SK-N-MC (cell line): Measurements from ENCODE around the gene IRF5.

Source experiments
- DNase-seq: peaks from one replicate; pipeline ENCODE4 v3.0.0-alpha.2; 2011; ENCODE audit warnings: low read depth, low spot score
- H3K27ac ChIP-seq: fragments of 200-600 bp; sonication (generic); 2 replicates; pipeline ENCODE4 v1.5.1; 2016; ENCODE audit warnings: mixed run types
- H3K36me3 ChIP-seq: fragments of 200-600 bp; sonication (generic); 2 replicates; pipeline ENCODE4 v1.6.1; 2017; ENCODE audit warnings: antibody characterized with exemption, low read length, mixed read lengths; ENCODE audit not compliant: insufficient read depth
- H3K4me3 ChIP-seq: fragments of 200-600 bp; sonication (generic); 2 replicates; pipeline ENCODE4 v1.5.1; 2016
- H3K9ac ChIP-seq: fragments of 200-600 bp; sonication (generic); 2 replicates; pipeline ENCODE4 v1.8.0; 2017; ENCODE audit warnings: mixed run types, mixed read lengths; ENCODE audit not compliant: insufficient read length
- H3K9me3 ChIP-seq: fragments of 200-600 bp; sonication (generic); 2 replicates; pipeline ENCODE4 v1.6.1; 2017; ENCODE audit warnings: low read depth, mild to moderate bottlenecking, antibody characterized with exemption, low read length, moderate library complexity, mixed read lengths
- EZH2 ChIP-seq: fragments of 200-600 bp; sonication (generic); IDR thresholded peaks from one replicate; pipeline ENCODE4 v1.6.1; 2017; ENCODE audit warnings: antibody characterized with exemption
- FOXP2 ChIP-seq: optimal IDR thresholded peaks from 2 replicates; pipeline ENCODE3; 2011; ENCODE audit warnings: mild to moderate bottlenecking, moderate library complexity; ENCODE audit not compliant: insufficient read depth; ENCODE audit errors: extremely low read length, control extremely low read depth
- POLR2AphosphoS5 ChIP-seq: IDR thresholded peaks from 2 replicates; pipeline ENCODE4 v1.6.1; 2012; ENCODE audit warnings: mild to moderate bottlenecking, low read depth, low read length, borderline replicate concordance

IRF5 gene

GRCh38 chr7:128948312-128948973 lies 10.7 kb downstream of the IRF5 start:
- no peak for DNase-seq
- TF ChIP-seq EZH2 (no peak), POLR2AphosphoS5 (no peak), FOXP2 (no peak)
- H3K9me3 ChIP-seq, result no peaks in the 10 kb centered on the region
- H3K27ac ChIP-seq, result no peak overlapping the region
- H3K4me3 ChIP-seq, result no peak overlapping the region
- no peak overlapping the region for H3K9ac ChIP-seq
- peaks cover 13% of the 10 kb centered on the region for H3K36me3 ChIP-seq

- H3K36me3 ChIP-seq, result peaks cover 21% of the 10 kb centered on the region
- no peak overlapping the region for H3K27ac ChIP-seq
- H3K9ac ChIP-seq, result no peak overlapping the region
- H3K4me3 ChIP-seq, result no peak overlapping the region
- DNase-seq, result no peak
- no peak for TF ChIP-seq POLR2AphosphoS5
- TF ChIP-seq FOXP2, result no peak
- no peak for TF ChIP-seq EZH2
- H3K9me3 ChIP-seq, result no peaks in the 10 kb centered on the region
These were observed 11.4 kb downstream of the IRF5 start for GRCh38 chr7:128948976-128949760.

GRCh38 chr7:128951296-128951695 lies 13.6 kb downstream of the IRF5 start:
- Histone ChIP-seq H3K36me3 (peaks cover 40% of the 10 kb centered on the region), H3K9ac (no peak overlapping the region), H3K27ac (no peak overlapping the region)

GRCh38 chr7:128954150-128954549 lies 16.4 kb downstream of the IRF5 start:
- Histone ChIP-seq H3K27ac (no peak overlapping the region), H3K36me3 (peaks cover 66% of the 10 kb centered on the region), H3K4me3 (no peak overlapping the region), H3K9ac (no peak overlapping the region), H3K9me3 (no peaks in the 10 kb centered on the region)
- TF ChIP-seq FOXP2 (no peak), POLR2AphosphoS5 (no peak), EZH2 (no peak)
- DNase-seq, result no peak

More at GRCh38 chr7:128951296-128951695, 13.6 kb downstream of the IRF5 start:
- H3K4me3 ChIP-seq, result no peak overlapping the region
- DNase-seq, result no peak
- no peak for TF ChIP-seq FOXP2
- no peak for TF ChIP-seq POLR2AphosphoS5
- TF ChIP-seq EZH2, result no peak
- no peaks in the 10 kb centered on the region for H3K9me3 ChIP-seq

GRCh38 chr7:128954830-128955802 lies 17.4 kb downstream of the IRF5 start:
- TF ChIP-seq POLR2AphosphoS5, result no peak
- TF ChIP-seq FOXP2, result no peak
- TF ChIP-seq EZH2, result no peak
- no peak for DNase-seq
- H3K36me3 ChIP-seq, result peaks cover 73% of the 10 kb centered on the region
- H3K9me3 ChIP-seq, result no peaks in the 10 kb centered on the region
- no peak overlapping the region for H3K4me3 ChIP-seq
- H3K9ac ChIP-seq, result no peak overlapping the region
- H3K27ac ChIP-seq, result no peak overlapping the region

- H3K27ac ChIP-seq, result no peak overlapping the region
- no peak for DNase-seq
- no peak overlapping the region for H3K9ac ChIP-seq
- peaks cover 74% of the 10 kb centered on the region for H3K36me3 ChIP-seq
- H3K9me3 ChIP-seq, result no peaks in the 10 kb centered on the region
- TF ChIP-seq FOXP2 (no peak), EZH2 (no peak), POLR2AphosphoS5 (no peak)
- no peak overlapping the region for H3K4me3 ChIP-seq
These were observed 18.3 kb downstream of the IRF5 start for GRCh38 chr7:128955981-128956380.

- Histone ChIP-seq H3K4me3 (no peak overlapping the region), H3K9ac (no peak overlapping the region), H3K36me3 (peaks cover 69% of the 10 kb centered on the region), H3K9me3 (no peaks in the 10 kb centered on the region), H3K27ac (no peak overlapping the region)
- DNase-seq, result no peak
- TF ChIP-seq EZH2, result no peak
- TF ChIP-seq POLR2AphosphoS5, result no peak
- TF ChIP-seq FOXP2, result no peak
These were observed 21.6 kb downstream of the IRF5 start for GRCh38 chr7:128959296-128959695.

- Histone ChIP-seq H3K4me3 (no peak overlapping the region), H3K9me3 (no peaks in the 10 kb centered on the region), H3K27ac (no peak overlapping the region), H3K36me3 (peaks cover 70% of the 10 kb centered on the region), H3K9ac (no peak overlapping the region)
- no peak for TF ChIP-seq EZH2
- TF ChIP-seq FOXP2, result no peak
- TF ChIP-seq POLR2AphosphoS5, result no peak
- no peak for DNase-seq
These were observed 23.4 kb downstream of the IRF5 start for GRCh38 chr7:128961030-128961659.
